GM10248 (cell line): ENCODE data around the gene PPP1R18.
"Not testable (repeated sequence)": the region's sequence is repeated elsewhere in the genome, so short reads cannot be mapped to it uniquely, and the experiment has no call there.

Source experiments
- CTCF ChIA-PET: fragments of 300-600 bp; sonication (Branson Sonifier 250); formaldehyde crosslinking; extraction: SDS; loops from one replicate; lab custom pipeline; 2021; ENCODE audit warnings: antibody characterized with exemption; lab: Yijun Ruan, JAX
- POLR2A ChIA-PET: fragments of 350-650 bp; sonication (Branson Sonifier 250); formaldehyde crosslinking; extraction: SDS; loops from one replicate; lab custom pipeline; 2020; ENCODE audit warnings: antibody characterized with exemption; lab: Yijun Ruan, JAX
- DNase-seq: peaks from one replicate; pipeline ENCODE4 v3.0.0; 2012; ENCODE audit errors: extremely low spot score
- CTCF ChIP-seq: IDR thresholded peaks from 2 replicates; pipeline ENCODE4 v1.5.1; 2012; ENCODE audit warnings: mild to moderate bottlenecking, low read depth; ENCODE audit errors: extremely low read depth, missing control alignments, control extremely low read depth

The PPP1R18 gene

GRCh38 chr6:30726506-30727413 is 40.3 kb upstream of the PPP1R18 start:
- no peak for DNase-seq
- CTCF ChIA-PET, result interaction anchor here (1.5 to 30.8 kb wide), 2 partner anchors 9 to 50 kb away, joined by 4 to 776 read pairs; partner anchors contain the start of gene DHX16
- TF ChIP-seq CTCF, result no peak
- POLR2A ChIA-PET, result interaction anchor here (0.6 kb wide), 2 partner anchors 112 to 917 kb away, joined by 4 to 8 read pairs; no protein-coding TSS in a partner anchor

- POLR2A ChIA-PET, result interaction anchor here (0.9 kb wide), 1 partner anchor 47 kb away, joined by 4 read pairs; no protein-coding TSS in a partner anchor
- no peak for DNase-seq
- TF ChIP-seq CTCF, result no peak
- CTCF ChIA-PET, result interaction anchor here (1.5 to 30.8 kb wide), 3 partner anchors 8 to 49 kb away, joined by 4 to 776 read pairs (median 131); partner anchors contain the start of gene DHX16
Observed at GRCh38 chr6:30725713-30726505, 39.5 kb upstream of the PPP1R18 start.

GRCh38 chr6:30724906-30725667 is 38.6 kb upstream of the PPP1R18 start:
- ChIA-PET CTCF (interaction anchor here (1.0 to 30.8 kb wide), 4 partner anchors 9 to 154 kb away, joined by 3 to 776 read pairs (median 67); partner anchors contain the start of genes DHX16 and MRPS18B), POLR2A (interaction anchor here (0.9 kb wide), 1 partner anchor 46 kb away, joined by 4 read pairs; no protein-coding TSS in a partner anchor)
- no peak for DNase-seq
- TF ChIP-seq CTCF, result no peak

- CTCF ChIA-PET, result interaction anchor here (1.0 to 30.8 kb wide), 9 partner anchors 10 to 155 kb away, joined by 3 to 776 read pairs (median 14); partner anchors contain the start of genes DHX16, MRPS18B and NRM
- DNase-seq, result not testable (repeated sequence)
- POLR2A ChIA-PET, result interaction anchor here (1.2 to 3.8 kb wide), 2 partner anchors 43 to 110 kb away, joined by 3 to 22 read pairs; no protein-coding TSS in a partner anchor
Observed at GRCh38 chr6:30723843-30724741, 37.6 kb upstream of the PPP1R18 start.

- DNase-seq, result not testable (repeated sequence)
- ChIA-PET CTCF (interaction anchor here (1.1 to 30.8 kb wide), 29 partner anchors 11 to 364 kb away, joined by 3 to 776 read pairs (median 6); partner anchors contain the start of genes ATAT1, DHX16, FLOT1 and MRPS18B), POLR2A (interaction anchor here (1.2 to 3.8 kb wide), 2 partner anchors 43 to 109 kb away, joined by 3 to 22 read pairs; no protein-coding TSS in a partner anchor)
Observed at GRCh38 chr6:30723159-30723842, 36.9 kb upstream of the PPP1R18 start.
